C4-2B (cell line): Measurements from ENCODE around the gene MCUB.

ENCODE experiments used
- ZFX ChIP-seq: fragments of 450-650 bp; IDR thresholded peaks from 2 replicates; pipeline ENCODE4 v1.6.1; 2017
- TF ChIP-seq, protein P1 (sequence below): fragments of 450-650 bp; conservative IDR thresholded peaks from 2 replicates; pipeline ENCODE4 v1.5.1; 2017; ENCODE audit warnings: mild to moderate bottlenecking

DNA sequence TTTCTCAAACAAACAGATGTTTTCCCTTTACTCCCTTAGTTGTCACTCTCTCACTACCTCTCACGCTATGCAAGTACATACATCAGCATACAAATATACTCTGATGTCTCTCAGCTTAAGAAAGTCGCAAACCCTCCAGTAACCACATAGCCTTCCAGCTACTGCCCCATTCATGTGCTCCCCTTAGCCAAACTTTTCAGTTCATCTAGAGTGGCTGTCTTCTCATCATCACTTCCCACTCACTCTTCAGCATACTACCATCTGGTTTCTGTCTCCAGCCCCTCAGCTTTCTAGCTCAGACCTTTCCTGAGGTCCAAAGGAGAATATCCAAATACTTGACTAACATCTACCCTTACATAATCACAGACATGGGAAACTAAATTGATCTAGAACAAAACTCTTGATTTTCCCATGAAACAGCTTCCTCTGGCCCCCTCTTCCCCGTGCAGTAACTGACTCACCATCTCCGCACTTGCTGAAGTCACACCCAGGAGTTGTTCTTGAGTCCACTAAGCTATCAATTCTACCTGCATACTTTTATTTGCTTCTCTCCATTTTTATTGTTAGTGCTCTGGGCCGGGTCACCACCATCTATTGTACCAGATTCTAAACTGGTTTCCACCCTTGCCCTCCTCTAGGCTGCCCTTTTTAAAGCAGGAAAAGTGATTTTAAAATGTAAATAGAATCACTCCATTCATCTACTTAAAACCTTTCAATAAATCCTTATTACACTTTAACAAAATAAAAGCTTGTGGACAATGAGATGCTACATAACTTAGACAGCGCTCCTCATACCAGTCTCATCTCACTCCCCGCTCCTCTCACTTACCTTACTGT, 86.0 kb downstream of the MCUB start:
- TF ChIP-seq, protein P1, sequence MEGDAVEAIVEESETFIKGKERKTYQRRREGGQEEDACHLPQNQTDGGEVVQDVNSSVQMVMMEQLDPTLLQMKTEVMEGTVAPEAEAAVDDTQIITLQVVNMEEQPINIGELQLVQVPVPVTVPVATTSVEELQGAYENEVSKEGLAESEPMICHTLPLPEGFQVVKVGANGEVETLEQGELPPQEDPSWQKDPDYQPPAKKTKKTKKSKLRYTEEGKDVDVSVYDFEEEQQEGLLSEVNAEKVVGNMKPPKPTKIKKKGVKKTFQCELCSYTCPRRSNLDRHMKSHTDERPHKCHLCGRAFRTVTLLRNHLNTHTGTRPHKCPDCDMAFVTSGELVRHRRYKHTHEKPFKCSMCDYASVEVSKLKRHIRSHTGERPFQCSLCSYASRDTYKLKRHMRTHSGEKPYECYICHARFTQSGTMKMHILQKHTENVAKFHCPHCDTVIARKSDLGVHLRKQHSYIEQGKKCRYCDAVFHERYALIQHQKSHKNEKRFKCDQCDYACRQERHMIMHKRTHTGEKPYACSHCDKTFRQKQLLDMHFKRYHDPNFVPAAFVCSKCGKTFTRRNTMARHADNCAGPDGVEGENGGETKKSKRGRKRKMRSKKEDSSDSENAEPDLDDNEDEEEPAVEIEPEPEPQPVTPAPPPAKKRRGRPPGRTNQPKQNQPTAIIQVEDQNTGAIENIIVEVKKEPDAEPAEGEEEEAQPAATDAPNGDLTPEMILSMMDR = no peak
- no peak for TF ChIP-seq ZFX
